Left cardiac atrium (tissue), 4 donors: Measurements from ENCODE around the gene VAV2. TPM values are rescaled to one million over a fixed set of nuclear protein-coding genes. Genes with fewer than 3 reads are reported as not detected.
A peak's percentile ranks its signal among the peaks of the same experiment; 100 is the strongest.

Experiments used
- ATAC-seq, 2 donors: fragments of 200-7000 bp; cut with Tn5 transposase; one replicate each; pipeline ENCODE4 v1.9.1; 2020; ENCODE audit warnings: mild to moderate bottlenecking in 2 of 2, moderate library complexity in 2 of 2
- DNase-seq: peaks from one replicate; pipeline ENCODE4 v3.0.0-alpha.2; 2020
- intact Hi-C, 2 donors: fragments of 100-400 bp; cut with DNase I; formaldehyde crosslinking; loops; one replicate each; pipeline versions ENCODE4 v1.14.1 to v1.15.1; 2022 to 2023
- total RNA-seq, 2 donors: library from RNA; stranded (reverse); fragmentation: NEBNext Ultra II Directional; extraction: Animal tissue kit (Norgen Biotek cat#: 25700); gene quantifications; one replicate each; pipeline ENCODE4 v1.2.1, GENCODE V29; 2021
- donor health status: DM: no; HTN: yes; CAD: no.
- donor health status: DM: no; HTN: yes; CAD: no; lungs with severe emphysema.
- donor health status: DM: yes; HTN: yes; CAD: no.
- donor health status: Dilated cardiomyopathy.

VAV2 gene
- total RNA-seq, 2 donors from 2014 or later, result 8.3 to 9.6 TPM

DNA sequence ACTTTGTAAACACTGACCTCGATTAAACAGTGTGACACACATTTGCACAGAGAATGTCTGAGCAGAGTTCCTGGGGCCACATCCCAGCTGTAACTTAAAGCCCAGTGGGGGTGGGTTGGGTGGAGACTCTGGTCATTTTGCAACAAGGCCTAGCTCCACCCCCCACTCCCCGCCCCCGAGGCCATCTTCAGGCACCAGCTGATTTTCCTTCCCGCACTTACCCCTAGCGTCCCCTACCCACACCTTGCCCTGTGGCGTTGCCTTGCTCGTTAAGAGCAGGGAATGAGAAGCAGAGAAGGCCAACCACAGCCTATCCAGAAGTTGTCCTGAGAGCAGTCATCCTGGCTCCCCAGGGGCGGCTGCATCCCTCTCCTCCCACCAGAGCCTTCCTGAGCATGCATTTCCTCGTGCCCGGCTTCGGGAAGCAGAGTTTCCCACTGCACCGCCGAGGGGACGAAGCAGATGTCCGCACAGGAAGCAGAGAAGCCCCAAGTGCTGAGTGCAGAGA, 152.2 kb downstream of the VAV2 start:
- peak; percentile 53 for DNase-seq
- intact Hi-C loops, result no loop called here
- ATAC-seq, result peak; percentile 20 to 61

DNA sequence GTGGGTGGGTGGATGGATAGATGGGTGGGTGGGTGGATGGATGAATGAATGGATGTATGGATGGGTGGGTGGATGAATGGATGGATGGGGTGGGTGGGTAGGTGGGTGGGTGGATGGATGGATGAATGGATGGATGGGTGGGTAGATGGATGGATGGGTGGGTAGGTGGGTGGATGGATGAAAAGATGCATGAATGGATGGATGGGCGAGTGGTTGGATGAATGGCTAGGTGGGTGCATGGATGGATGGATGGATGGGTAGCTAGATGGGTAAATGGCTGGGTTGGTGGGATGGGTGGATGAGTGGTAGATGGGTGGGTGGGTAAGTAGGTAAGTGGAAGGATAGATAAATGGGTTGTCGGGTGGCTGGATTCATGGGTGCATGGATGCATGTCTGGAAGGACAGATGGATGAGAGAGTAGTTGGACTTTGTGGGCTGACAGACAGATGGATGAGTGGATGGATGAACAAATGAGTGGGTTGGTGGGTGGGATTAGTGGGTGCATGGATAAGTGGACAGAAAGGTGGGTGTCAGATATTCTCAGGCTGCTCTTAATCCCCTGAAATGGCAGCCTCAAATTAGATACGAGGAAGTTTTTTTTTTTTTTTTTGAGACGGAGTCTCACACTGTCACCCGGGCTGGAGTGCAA, 153.1 kb downstream of the VAV2 start:
- DNase-seq, result no peak
- intact Hi-C loops, result no loop called here
- ATAC-seq, result no peak

DNA sequence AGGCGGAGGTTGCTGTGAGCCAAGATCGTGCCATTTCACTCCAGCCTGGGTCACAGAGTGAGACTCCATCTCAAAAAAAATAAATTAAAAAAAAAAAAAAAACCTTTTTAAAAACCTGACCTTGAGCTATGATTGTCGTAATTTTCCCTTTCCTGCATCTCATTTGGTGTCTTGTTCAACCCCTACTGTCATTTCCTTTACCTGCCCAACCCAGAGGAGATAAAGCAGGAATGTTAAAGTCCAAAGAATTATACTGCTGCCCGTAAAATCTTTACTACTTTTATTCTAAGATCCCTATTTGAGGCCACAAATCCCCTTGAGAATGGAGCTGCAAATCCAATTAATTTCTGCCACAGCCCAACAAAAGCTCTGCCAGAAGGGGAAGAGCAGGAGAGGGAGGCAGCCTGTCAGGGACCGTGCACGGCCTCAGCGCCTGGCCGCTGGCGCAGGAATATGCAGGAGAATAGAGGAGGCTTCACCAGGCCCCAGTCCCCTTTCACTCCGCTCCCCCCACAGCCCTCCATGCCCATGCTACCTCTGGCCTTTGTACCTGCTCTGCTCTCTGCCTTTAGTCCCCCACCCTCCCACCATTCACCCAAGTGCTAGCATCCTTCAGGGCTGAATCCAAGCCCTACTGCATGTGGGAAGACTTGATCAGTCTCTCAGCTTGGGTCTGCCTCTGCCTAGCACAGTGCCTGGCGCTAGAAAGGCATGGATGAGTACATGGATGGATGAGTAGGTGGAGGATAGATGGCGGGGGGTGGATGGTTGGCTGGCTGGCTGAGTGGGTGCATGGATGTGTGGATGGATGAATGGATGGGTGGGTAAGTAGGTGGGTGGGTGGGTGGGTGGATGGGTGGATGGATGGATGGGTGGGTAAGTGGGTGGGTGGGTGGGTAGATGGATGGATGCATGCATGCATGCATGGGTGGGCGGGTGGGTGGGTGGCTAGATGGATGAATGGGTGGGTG, 154.2 kb downstream of the VAV2 start:
- ATAC-seq, result no peak
- intact Hi-C loops, result no loop called here
- no peak for DNase-seq

DNA sequence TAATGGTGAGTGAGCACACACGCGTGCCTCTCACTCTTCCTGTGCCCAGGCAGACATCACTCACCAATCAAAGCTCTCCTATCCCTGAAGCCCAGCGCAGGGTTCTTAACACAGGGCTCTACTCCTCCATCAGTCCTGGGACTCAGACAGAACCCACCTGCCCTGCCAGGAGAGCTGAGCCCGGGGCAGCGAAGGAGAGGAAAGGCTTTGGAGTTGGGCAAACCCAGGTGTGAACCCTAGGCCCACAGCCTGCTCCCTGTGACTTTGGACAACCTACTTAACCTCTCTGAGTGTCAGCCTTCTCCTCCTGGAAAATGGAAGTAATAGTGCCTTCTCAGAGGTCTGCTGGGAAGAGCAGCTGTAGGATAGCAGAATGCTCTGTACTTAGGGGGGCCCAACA, 155.3 kb downstream of the VAV2 start:
- intact Hi-C loops, result no loop called here
- DNase-seq (no peak), ATAC-seq (no peak)

DNA sequence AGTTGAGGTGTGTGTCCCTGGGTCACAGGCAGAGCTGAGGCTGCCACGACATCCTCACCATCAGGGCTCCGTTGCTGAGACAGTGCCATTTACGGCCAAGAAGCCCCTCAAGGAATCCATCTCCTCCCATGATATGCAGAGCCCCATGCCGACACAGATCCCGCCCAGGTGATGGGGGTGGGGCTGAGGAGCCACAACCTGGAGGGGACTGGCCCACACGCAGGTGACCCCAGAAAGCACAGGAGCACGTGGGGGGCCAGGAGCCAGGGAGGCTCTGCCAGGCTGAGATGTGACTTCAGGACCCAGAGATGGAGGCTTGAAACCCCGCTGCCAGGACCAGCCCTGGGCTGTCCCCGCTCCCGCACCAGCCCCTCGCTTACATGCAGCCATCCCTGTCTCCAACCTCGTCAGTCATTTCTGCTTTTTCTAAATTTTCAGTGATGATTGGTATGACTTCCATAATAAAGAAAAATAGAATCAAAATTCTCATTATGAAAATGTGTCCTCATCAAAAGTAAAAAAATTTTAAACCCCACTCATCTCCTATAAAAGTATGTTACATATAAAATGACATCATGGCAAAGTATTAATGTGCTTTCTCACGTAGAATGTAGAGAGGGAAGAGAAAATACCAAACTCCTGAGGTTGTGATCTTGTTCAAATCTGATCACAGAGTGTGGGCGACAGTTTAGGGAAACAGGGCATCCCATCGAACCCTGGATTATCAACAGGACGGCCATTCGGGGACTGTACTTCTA, 155.9 kb downstream of the VAV2 start:
- no peak for ATAC-seq
- DNase-seq, result no peak
- intact Hi-C loops, result no loop called here

DNA sequence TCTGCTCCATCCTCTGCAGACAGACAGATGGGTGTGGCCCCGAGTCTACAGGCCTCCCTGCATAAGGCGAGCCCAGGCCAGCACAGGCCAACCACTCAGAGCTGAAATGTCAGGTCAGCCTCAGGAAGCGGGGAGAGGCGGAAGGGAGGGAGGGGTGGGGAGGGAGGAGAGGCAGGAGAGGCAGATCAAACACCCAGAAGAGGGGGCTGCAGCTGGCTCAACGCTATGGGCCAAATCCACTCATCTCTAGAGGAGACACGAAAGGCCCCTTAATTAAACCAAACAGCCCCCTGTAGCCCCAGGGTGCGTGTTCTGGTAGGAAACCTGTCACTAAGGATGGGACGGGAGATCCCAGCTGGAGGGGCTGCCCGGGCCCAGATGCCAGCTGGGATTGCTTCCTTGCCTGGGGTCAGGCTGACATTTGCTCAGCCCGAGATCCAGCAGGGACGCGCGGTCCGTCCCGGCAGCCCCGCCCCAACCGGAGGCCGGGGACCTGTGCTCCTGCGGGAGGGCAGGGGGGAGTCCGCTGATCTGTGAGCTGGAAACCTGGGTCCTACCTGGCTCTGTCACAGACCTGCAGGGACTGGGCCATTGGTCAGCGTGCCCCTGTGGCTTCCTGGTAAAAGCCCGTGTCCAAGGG, 156.7 kb downstream of the VAV2 start:
- ATAC-seq (no peak), DNase-seq (no peak)
- intact Hi-C loops, result no loop called here

DNA sequence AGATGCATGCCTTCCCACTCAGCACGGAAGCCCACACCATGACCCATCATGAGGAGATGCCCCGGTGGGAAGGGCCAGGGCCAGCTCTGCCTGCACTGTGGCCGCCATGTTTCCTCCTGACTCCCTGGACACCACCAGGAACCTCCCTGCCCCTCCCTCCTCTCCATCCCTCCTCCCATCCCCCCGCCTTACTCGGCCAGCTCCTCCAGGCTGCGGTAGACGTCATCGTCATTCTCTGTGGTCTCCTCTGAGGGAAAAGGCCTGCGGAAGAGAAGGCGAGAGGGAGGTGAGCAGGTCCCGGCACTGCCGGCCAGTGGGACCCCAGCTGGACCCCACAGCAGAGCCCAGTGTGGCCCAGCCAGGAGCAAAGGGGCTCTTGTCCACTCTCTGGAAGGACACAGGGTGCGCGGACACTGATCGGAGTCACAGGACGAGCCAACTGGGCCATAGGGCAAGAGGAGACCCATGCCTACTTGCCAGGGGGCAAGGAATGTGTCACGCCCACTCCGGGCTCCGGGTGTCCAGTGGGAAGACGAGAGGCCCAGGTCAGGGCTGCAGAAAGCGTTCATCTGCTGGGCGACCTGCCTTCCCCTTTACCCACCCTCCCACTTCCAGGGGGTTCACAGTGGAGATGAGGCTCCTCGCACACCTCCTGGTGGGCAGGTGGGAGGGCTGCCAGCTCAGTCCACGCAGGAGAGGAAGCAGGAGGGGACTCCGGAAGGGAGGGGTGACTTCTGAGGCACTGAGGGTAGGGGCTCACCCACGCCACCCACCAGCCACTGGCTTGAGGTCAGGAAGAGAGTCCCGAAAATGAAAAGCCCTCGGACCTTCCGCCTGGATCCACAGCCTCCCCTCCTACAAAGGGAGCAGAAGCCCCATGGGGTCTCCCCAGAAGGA, 157.8 kb downstream of the VAV2 start:
- no peak for DNase-seq
- intact Hi-C loops, result no loop called here
- ATAC-seq, result no peak

DNA sequence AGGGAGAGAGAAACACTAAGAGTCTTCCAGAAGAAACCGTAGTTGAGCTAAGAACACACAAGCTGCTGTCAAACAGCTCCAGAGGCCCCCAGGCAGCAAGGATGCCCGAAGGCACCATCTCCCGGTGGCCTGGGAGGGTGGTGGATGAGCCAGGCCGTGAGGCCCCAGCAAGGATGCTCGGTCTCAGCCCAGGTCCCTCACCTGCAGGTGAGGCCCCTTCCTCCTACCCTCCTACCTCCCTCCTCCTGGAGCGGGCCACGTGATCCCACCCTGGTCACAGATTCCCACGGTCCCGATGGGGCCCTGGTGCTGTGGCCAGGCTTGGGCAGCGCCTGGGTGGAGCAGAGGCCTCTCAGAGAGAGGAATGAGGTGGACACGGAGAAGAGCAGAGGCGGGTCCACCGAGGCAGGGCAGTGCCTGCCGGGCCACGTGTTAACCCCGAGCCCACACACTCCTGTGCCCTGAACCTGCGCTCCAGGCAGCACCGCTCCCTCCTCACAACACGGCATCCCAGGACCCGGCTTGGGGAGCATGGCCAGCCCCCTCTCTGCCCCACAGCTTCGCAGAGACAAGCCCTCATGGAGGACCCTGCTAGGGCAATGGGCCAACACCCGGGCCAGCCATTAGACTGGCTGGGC, 158.6 kb downstream of the VAV2 start:
- intact Hi-C loops, result no loop called here
- ATAC-seq, result no peak
- DNase-seq, result no peak

DNA sequence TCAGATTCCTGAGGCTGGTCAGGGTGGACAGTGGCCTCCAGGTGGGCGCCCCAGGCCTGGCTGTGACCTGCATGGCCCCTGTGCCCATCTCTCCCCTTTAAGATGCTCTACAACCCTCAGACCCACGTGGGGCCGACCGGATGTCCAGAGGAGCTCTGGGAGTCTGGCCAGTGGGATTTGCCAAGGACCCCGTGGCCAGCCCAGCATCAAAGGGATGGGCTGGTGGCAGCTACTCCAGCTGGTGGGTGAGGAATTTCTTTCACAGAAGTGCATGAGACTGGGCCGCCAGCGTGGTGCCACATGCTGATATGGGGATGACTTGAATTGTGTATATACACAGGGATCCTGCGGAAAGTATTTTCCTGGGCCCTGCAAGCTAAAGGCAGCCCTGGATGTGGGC, 159.2 kb downstream of the VAV2 start:
- ATAC-seq (no peak), DNase-seq (no peak)
- intact Hi-C loops, result no loop called here

DNA sequence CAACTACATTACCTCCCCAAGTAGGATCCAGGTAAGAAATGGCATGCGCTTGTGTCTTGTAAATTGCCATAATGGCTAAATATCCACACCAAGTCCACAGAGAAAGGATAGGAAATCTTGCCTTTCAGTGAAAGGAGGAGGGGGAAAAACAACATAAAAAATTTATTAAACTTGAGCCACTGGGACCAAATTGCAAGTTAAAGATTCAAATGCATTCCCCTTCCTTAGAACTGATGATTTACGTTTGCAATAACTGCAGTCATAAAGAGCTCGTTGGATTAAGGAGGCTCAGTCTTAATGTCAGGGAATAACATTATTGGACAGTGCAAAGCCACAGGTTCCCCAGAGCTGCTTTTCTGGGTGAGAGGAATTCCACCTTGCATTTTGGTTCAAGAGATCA, 161.4 kb downstream of the VAV2 start:
- no peak for DNase-seq
- intact Hi-C loops, result no loop called here

DNA sequence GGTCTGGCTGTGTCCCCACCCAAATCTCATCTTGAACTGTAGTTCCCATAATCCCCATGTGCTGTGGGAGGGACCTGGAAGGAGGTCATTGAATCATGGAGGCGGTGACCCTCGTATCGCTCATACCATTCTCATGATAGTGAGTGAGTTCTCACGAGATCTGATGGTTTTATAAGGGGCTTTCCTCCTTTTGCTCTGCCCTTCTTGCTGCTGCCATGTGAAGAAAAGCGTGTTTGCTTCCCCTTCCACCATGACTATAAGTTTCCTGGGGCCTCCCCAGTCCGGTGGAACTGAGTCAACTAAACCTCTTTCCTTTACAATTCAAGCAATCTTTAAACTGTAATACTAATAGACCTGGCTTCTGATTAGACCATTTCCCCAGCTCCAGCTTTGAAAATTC, 161.8 kb downstream of the VAV2 start:
- ATAC-seq (no peak), DNase-seq (no peak)
- intact Hi-C loops, result no loop called here

More for the DNA sequence above, 161.4 kb downstream of the VAV2 start:
- no peak for ATAC-seq

DNA sequence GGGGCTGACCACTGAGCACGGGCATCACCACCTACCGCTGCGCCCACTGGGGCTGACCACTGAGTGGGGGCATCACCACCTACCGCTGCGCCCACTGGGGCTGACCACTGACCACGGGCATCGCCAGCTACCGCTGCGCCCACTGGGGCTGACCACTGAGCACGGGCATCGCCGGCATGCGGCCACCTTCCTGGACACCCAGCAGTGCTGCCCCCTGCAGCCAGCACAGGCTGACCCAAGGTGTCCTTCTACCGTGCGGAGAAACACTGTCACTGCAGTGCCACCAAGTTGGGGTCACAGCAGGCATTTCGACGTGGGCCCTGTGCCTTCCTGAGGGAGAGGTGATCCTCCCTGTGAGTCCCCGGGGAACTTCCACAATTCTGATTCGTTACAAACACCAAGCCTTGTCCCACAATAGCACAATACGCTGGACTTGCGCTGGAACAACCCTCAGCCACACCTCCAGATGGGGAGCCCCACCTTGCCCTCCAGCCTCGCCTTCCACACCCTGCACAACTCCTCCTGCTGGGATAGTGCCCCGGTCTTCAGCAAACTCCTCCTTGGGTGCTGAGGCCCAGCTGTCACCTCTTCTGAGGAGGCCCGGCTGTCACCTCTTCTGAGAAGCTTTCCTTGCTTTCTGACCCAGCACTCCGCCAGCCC, 163.7 kb downstream of the VAV2 start:
- intact Hi-C loops, result no loop called here
- ATAC-seq, result no peak
- DNase-seq, result no peak

DNA sequence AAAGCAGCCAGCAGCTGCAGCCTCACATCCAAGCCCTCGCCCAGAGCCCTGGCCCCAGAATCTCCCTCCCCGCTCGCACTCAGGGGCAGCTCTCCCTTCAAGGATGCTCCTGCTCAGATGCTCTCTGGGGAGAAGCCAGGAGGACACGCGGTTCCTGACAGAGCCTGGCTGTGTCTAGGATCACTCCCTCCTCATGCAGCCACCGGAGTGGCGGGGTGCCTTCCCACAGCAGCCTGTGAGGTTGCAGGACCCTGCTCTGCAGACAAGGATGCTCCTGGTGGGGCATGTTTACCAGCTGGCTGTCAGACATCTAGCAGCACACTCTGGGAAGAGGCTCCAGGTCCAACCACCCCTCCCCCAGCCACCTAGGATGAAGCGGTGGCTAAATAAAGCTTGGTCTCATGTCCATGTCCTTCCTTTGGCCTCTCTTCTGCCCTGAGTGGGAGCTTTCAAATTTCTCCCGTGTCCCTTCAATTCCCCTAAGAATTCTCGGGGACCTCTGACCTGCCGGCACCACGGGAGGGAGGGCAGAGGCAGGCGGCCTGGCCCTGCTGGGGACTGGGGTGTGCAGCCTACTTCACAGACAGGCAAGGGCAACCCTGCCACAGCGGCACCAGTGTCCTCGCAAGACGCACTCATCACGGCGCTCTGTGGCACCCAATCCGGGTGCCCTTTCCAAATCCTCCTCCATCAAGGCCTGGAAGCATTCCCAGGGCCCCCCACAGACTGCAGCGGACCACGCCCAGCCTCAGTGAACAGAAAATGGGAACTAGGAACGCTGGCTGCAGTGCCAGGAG, 165.6 kb downstream of the VAV2 start:
- no peak for ATAC-seq
- intact Hi-C loops, result no loop called here
- DNase-seq, result no peak

DNA sequence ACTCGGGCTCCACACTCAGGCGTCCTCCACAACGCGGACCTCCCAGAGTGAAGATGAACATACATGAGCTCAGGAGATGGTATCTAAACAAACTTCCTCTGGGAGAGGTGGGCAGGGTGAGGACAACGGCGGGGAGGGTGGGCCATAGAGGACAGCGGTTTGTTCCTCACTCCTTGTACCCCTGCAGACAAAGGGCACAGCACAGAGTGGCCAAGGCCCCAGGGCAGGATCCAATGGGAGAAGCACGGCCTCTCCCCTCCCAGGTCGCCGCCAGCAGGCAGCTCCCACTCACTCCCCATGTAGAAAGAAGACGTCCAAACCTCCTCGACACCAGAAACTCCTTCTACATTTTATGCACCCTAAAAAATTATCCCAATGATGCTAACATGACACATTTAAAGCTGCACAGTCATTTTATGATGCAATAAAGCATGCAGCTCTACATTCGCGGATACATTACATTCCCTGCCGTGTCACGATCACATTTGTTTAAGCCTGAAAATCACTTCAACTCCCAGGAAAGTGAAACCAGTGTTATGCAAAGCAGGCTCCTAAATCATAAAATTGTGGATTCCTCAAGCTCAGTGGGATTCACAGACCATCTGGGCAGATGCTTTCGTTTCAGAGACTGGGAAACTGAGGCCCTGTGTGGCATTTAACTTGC, 166.4 kb downstream of the VAV2 start:
- intact Hi-C loops, result no loop called here
- DNase-seq (no peak), ATAC-seq (no peak)

DNA sequence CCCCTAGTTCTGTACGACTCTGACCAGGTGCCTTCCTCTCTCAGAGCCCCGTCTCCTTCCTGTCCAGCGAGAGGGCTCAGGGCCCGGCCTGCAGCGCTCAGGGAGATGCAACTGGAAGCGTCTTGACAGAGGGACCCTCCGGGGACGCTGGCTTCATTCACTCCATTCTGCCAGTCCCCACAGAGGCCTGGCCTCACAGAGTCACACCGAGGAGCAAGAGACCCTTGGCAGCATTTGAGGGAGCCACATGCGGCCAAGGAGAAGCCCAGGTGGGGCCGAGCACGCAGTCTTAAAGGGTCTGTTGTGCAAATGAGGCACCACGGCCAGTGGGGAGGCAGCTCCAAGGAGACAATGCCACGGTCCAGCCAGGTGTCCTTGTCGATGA, 167.3 kb downstream of the VAV2 start:
- intact Hi-C loops, result no loop called here

More for the DNA sequence above, 167.3 kb downstream of the VAV2 start:
- ATAC-seq (no peak), DNase-seq (no peak)
